HUES48 (cell line): Measurements from ENCODE around the gene CFAP53.
"Not testable (repeated sequence)": the region's sequence is repeated elsewhere in the genome, so short reads cannot be mapped to it uniquely, and the experiment has no call there.

Experiments used
- H3K27ac ChIP-seq: one replicate; pipeline ENCODE4 v1.7.0; 2013; ENCODE audit warnings: low read depth, low read length, inconsistent platforms
- H3K27me3 ChIP-seq: 2 replicates; pipeline ENCODE4 v1.6.1; 2013; ENCODE audit warnings: mild to moderate bottlenecking, low read length; ENCODE audit not compliant: control insufficient read depth, insufficient read depth
- H3K36me3 ChIP-seq: 2 replicates; pipeline ENCODE4 v1.6.1; 2013; ENCODE audit warnings: low read length; ENCODE audit not compliant: control insufficient read depth, insufficient read depth
- H3K4me1 ChIP-seq: 2 replicates; pipeline ENCODE4 v1.6.1; 2013; ENCODE audit warnings: mild to moderate bottlenecking, low read length; ENCODE audit not compliant: control insufficient read depth, insufficient read depth
- H3K4me3 ChIP-seq: 2 replicates; pipeline ENCODE4 v1.5.1; 2013; ENCODE audit warnings: mild to moderate bottlenecking, low read depth, low read length
- H3K9ac ChIP-seq: 2 replicates; pipeline ENCODE4 v1.6.1; 2013; ENCODE audit warnings: mild to moderate bottlenecking, low read depth, low read length, moderate library complexity
- H3K9me3 ChIP-seq: 2 replicates; pipeline ENCODE4 v1.6.1; 2013; ENCODE audit warnings: low read length; ENCODE audit not compliant: control insufficient read depth, insufficient read depth

The CFAP53 gene, protein sequence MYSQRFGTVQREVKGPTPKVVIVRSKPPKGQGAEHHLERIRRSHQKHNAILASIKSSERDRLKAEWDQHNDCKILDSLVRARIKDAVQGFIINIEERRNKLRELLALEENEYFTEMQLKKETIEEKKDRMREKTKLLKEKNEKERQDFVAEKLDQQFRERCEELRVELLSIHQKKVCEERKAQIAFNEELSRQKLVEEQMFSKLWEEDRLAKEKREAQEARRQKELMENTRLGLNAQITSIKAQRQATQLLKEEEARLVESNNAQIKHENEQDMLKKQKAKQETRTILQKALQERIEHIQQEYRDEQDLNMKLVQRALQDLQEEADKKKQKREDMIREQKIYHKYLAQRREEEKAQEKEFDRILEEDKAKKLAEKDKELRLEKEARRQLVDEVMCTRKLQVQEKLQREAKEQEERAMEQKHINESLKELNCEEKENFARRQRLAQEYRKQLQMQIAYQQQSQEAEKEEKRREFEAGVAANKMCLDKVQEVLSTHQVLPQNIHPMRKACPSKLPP

DNA sequence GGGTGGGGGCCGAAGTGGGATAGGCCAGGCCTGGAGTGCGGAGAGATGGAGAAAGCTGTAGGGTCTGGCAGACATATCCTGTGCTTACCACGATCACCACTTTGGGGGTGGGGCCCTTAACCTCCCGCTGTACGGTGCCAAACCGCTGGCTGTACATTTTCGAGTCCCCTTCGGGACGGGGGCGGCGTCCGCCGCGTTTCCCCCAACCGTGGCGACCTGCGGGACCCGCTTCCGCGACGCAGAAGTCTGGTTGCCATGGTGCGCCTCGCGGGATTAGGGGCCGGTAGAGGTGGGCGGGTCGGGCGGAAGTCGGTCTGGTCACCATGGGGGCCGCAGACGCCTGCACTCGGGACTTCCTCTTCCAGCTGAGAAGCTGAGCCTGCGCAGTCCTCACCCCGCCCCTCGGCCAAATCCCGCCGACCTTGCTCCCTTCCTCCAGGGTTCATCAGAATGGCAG is at the start of gene CFAP53:
TSS of gene CFAP53 (minus strand) at position 248 of the 457 bp plus-strand sequence. CDS start at position 157, 91 bp downstream.
- peaks cover 10% of the 10 kb centered on the region; the same call in 1 of the 2 replicates for H3K4me1 ChIP-seq
- no peak within 1 kb of the TSS for H3K27ac ChIP-seq
- peaks cover 25% of the 10 kb centered on the region for H3K36me3 ChIP-seq
- no peaks in the 10 kb centered on the region for H3K9me3 ChIP-seq
- H3K27me3 ChIP-seq: no peaks in the 10 kb centered on the region; the same call in none of the 2 replicates
- H3K4me3 ChIP-seq: peak within 1 kb of the TSS; percentile 90
- no peak within 1 kb of the TSS for H3K9ac ChIP-seq

DNA sequence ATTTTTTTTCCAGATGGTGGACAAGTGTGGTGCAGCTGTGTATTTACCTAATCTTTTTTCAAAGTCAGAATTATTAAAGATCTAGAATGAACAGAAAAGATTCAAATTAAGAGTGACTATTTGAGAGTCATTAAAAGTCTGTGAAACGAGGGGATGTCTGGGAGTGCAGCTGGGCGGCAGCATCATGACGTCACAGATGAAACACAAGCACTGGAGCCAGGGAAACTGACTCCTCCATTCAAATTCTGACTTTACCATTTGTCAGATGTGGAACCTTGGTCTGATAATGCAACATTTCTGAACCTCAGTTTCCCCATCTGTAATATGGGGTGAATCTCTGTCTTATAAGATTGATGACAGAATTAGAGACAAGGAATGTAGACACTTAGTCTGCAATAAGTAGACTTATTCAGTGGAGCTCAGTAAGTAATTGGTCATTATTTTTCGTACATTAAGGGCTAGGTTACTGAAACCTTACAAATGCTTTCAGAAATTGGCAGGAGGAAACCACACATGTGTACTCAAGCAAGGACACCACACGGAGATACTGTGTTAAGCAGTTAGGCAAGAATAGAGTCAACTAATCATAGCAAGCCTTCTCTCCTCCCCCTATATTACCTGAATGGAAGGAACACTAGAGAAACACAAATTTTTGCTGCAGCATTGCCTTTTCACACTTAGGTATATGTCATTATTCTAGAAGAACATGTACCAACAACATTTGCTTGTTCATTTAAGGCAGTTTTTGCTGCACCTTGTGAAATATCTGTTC is 49.0 kb upstream of the CFAP53 start:
- H3K9ac ChIP-seq: no peak overlapping the region
- no peak overlapping the region for H3K27ac ChIP-seq
- H3K9me3 ChIP-seq: no peaks in the 10 kb centered on the region
- H3K4me3 ChIP-seq: no peak overlapping the region
- peaks cover 4% of the 10 kb centered on the region; the same call in 1 of the 2 replicates for H3K4me1 ChIP-seq
- H3K27me3 ChIP-seq: 0 out of 2 replicates have a peak, but pooled peaks cover 2% of the 10 kb centered on the region
- H3K36me3 ChIP-seq: no peaks in the 10 kb centered on the region

DNA sequence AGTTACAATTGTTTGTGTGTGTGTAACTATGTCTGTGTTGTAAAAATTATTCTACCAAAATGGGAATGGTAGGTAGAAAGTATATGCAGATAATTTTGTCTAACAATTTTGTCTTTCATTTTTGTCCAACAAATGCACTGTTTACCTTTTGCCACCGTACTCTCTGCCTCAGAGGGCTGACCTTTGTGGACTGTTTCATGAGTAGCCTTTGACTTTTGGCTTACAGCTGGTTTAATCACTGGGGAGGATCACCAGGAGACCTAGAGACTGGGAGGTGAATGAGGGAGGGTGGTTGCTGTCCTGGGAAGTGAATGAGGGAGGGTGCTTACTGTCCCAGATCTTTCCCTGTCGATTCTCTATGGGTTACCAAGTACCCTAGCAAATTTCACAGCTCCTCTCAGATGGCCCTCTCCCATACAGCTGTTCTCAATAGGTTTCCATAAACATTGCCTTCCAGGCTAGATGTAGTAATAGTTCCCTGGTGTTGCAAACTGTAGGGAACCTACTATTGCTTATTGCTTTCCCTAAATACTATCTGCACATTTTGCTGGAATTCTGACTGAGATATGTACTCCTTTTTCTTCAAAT is 47.7 kb upstream of the CFAP53 start:
- Histone ChIP-seq H3K36me3 (no peaks in the 10 kb centered on the region), H3K9ac (no peak overlapping the region), H3K27ac (no peak overlapping the region), H3K4me3 (no peak overlapping the region), H3K9me3 (no peaks in the 10 kb centered on the region), H3K27me3 (0 out of 2 replicates have a peak, but pooled peaks cover 2% of the 10 kb centered on the region), H3K4me1 (no peaks in the 10 kb centered on the region)

DNA sequence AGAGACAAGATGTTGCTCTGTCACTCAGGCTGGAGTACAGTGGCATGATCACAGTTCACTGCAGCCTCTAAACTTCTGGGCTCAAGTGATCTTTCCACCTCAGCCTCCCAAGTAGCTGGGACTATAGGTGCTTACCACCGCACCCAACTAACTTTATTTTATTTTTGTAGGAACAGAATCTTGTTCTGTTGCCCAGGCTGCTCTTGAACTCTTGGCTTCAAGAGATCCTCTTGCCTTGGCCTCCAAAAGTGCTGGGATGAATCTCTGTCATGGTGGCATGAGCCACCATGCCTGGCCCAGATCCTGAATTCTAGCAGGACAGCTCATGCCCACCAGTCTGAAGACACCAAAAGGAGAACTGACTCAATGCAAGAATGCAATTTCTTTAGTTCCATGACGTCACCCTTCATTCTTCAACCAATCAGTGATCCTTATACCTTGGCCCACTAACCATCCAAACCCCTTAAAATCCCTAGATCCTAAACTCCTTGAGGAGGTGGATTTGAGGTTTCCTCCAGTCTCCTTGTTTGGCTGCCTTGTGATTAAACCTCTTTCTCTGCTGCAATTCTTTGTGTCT is 46.8 kb upstream of the CFAP53 start:
- H3K36me3 ChIP-seq: no peaks in the 10 kb centered on the region
- H3K9ac ChIP-seq: no peak overlapping the region
- no peak overlapping the region for H3K4me3 ChIP-seq
- H3K27ac ChIP-seq: no peak overlapping the region
- peaks cover 7% of the 10 kb centered on the region for H3K27me3 ChIP-seq
- H3K9me3 ChIP-seq: no peaks in the 10 kb centered on the region
- H3K4me1 ChIP-seq: no peaks in the 10 kb centered on the region

DNA sequence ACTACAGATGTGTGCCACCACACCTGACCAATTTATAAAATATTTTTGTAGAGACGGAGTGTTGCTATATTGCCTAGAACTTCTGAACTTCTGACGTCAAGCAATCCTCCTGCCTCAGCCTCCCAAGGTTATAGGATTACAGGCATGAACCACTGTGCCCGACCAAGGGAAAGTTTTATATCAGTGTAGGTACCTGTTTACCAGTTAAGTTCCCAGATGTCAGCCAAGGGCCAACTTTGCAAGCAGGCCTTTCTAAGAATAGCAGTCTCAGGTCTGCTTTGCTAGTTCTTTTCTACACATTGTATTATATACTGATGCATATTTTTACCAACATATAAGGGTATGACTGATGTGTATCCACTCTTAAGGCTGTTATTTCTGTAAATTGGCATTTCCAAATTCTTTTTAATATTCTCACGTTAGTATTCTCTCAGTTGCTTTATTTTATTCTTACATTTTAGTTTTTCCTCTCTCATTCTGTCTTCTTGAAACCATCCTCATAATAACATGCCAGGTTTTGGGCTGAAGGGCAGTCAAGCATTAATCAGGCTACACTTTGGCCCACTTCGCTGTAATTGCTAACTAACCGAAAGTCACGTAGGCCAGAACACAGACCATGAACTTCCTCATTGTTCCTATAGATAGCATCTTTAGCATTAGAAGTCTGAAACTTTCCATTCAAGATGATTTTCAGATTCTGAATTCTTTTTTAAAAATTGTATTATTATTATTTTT is 46.2 kb upstream of the CFAP53 start:
- no peaks in the 10 kb centered on the region for H3K36me3 ChIP-seq
- no peak overlapping the region for H3K9ac ChIP-seq
- no peaks in the 10 kb centered on the region for H3K9me3 ChIP-seq
- no peak overlapping the region for H3K4me3 ChIP-seq
- no peaks in the 10 kb centered on the region for H3K4me1 ChIP-seq
- peaks cover 10% of the 10 kb centered on the region for H3K27me3 ChIP-seq
- no peak overlapping the region for H3K27ac ChIP-seq

DNA sequence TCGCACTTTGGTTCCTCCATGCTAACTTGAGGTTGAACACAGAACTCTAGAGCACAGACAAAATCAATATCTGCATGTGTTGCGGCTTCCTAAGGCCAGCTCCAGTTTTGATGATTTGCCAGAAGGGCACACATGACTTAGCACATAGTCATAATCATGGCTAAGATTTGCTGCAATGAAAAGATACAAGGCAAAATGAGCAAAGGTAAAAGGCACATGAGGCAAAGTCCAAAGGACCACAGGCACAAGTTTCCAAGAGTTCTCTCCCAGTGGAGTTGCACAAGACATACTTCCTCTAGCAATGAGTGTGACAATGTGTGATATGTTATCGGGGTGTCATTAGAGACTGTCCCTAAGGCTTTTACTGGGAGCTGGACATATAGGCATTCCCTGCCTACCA is 45.4 kb upstream of the CFAP53 start:
- no peaks in the 10 kb centered on the region for H3K9me3 ChIP-seq
- H3K4me1 ChIP-seq: no peaks in the 10 kb centered on the region
- no peak overlapping the region for H3K27ac ChIP-seq
- no peak overlapping the region for H3K4me3 ChIP-seq
- H3K9ac ChIP-seq: no peak overlapping the region
- no peaks in the 10 kb centered on the region for H3K36me3 ChIP-seq
- peaks cover 15% of the 10 kb centered on the region for H3K27me3 ChIP-seq

DNA sequence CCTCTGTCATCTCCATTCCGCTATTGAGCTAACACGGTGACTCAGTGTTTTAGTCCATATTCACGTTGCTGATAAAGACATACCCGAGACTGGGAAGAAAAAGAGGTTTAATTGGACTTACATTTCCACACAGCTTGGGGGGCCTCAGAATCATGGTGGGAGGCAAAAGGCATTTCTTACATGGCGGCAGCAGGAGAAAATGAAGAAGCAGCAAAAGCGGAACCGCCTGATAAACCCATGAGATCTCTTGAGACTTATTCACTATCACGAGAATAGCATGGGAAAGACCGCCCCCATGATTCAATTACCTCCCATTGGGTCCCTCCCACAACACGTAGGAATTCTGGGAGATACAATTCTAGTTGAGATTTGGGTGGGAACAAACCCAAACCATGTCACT is 43.8 kb upstream of the CFAP53 start:
- Histone ChIP-seq H3K9ac (no peak overlapping the region), H3K36me3 (no peaks in the 10 kb centered on the region), H3K9me3 (no peaks in the 10 kb centered on the region), H3K4me3 (no peak overlapping the region), H3K27ac (no peak overlapping the region), H3K4me1 (no peaks in the 10 kb centered on the region), H3K27me3 (peaks cover 20% of the 10 kb centered on the region)

DNA sequence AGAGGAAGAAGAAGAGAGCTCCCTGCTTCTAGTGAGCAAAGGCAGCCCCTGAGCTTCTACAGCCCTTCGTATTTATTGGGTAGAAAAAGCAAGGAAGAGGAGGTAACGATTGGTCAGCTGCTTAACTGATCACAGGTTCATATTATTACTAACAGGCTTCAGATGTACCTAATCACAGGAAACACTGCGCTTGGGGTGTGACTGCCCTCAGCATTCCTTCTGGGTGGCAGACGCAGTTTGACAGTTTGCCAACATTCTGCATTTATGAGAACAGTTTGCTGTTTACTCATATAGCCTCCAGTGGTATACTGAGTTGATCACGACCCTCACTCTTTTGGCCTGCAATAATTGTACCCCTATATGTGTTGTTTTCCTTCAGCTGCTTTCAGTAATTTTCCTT is 42.6 kb upstream of the CFAP53 start:
- not testable (repeated sequence) for H3K4me1 ChIP-seq, H3K27ac ChIP-seq, H3K36me3 ChIP-seq, H3K9me3 ChIP-seq, H3K9ac ChIP-seq, H3K4me3 ChIP-seq
- peaks cover 18% of the 10 kb centered on the region for H3K27me3 ChIP-seq

DNA sequence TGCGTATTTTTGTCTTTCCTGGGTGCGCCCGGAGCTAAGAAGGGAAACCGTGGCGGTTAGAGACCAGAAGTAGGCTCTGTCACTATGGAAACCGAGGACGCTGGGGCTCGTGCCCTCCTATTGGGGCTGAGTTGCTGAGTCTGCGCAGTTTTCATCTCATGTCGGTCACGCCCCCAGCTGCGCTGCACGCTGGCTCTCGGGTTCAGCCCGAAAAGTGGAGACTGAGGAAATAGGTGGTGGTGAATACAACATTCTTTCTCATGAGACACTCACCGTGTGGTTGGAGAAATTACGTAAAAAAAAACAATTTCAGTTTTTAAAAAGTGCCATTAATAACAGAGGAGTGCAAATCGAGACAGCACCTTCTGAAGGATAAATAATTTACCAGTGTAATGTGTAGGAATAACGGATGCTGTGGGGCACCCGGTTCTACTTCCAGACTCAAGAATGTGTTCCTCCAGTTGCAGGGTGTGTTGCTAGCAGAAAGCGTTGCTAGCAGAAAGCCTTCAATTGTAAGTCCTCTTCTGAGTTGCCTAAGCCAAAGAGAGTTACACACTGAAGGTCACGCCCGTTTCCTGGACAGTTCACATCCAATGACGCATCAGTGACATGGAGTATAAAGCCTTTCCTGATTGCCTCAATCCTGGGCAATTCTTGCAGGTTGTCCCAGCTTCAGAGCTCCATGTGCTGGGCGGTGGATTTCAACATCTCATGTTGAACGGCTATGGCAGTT is 41.6 kb upstream of the CFAP53 start:
- H3K9ac ChIP-seq: no peak overlapping the region
- no peaks in the 10 kb centered on the region for H3K4me1 ChIP-seq
- H3K36me3 ChIP-seq: no peaks in the 10 kb centered on the region
- no peak overlapping the region for H3K27ac ChIP-seq
- peak overlapping the region; percentile 72 for H3K4me3 ChIP-seq
- peaks cover 18% of the 10 kb centered on the region for H3K27me3 ChIP-seq
- no peaks in the 10 kb centered on the region for H3K9me3 ChIP-seq

DNA sequence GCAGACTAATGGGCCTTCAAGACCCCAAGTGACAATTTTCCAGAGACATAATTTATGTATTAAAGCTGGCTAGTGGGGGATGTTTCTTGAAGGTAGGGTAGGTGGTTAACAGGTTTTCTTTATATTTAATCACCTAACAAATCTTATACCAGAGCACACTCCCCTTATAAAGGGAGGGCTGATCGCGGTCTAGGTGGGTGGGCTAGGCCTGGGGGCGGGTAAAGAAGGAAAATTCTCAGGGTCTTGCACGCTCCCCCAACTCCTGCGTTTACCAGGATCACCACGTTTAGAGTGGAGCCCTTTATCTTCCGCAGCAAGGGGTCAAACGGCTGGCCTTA is 41.1 kb upstream of the CFAP53 start:
- Histone ChIP-seq H3K27me3 (peaks cover 18% of the 10 kb centered on the region), H3K9ac (no peak overlapping the region), H3K4me3 (peak overlapping the region; percentile 72), H3K36me3 (no peaks in the 10 kb centered on the region), H3K27ac (no peak overlapping the region), H3K4me1 (no peaks in the 10 kb centered on the region), H3K9me3 (no peaks in the 10 kb centered on the region)
